Measurements from ENCODE around the gene HNF4A. TPM values are rescaled to one million over a fixed set of nuclear protein-coding genes. Genes with fewer than 3 reads are reported as not detected.
A peak's percentile ranks its signal among the peaks of the same experiment; 100 is the strongest.

Gene HNF4A
- total RNA-seq, 1 experiment from 2014 or later, result 0.13 TPM

GRCh38 chr20:44405785-44406571 lies 50.5 kb downstream of the HNF4A start:
- H3F3A ChIP-seq (ENCODE audit: insufficient read depth, low read depth), result peaks cover 15% of the 10 kb centered on the region; the same call in 1 of the 2 replicates
- peaks cover 38% of the 10 kb centered on the region for H3K4me1 ChIP-seq (replicated peaks; ENCODE audit: insufficient read depth)
- no peaks in the 10 kb centered on the region for H3K9me2 ChIP-seq (ENCODE audit: insufficient read depth)
- no peak for TF ChIP-seq EZH2 (IDR thresholded peaks at IDR 0.05; ENCODE audit: low read depth)
- TF ChIP-seq CTCF (conservative IDR thresholded peaks at IDR 0.05), result no peak
- BruUV-seq (replicated peaks), result no TSS peak
- no peaks in the 10 kb centered on the region for H4K20me1 ChIP-seq (ENCODE audit: insufficient read depth)
- ChIA-PET POLR2A (ENCODE audit: unreplicated experiment) (interaction anchor here (0.6 kb wide), 1 partner anchor 237 kb away, joined by 3 read pairs; no protein-coding TSS in a partner anchor), CTCF (no interaction called here)
- intact Hi-C loops (cut with micrococcal nuclease; ENCODE audit: unreplicated experiment), result no loop called here
- H3K79me2 ChIP-seq (ENCODE audit: low read depth), result no peaks in the 10 kb centered on the region
- H3K27ac ChIP-seq, result no peak overlapping the region
- H3K36me3 ChIP-seq (ENCODE audit: low read depth), result no peaks in the 10 kb centered on the region
- no peak for DNase-seq
- no peak overlapping the region for H3K4me3 ChIP-seq
- no peaks in the 10 kb centered on the region for H3K9me3 ChIP-seq (ENCODE audit: insufficient read depth, low read depth)
- no peaks in the 10 kb centered on the region for H3K27me3 ChIP-seq (ENCODE audit: insufficient read depth, low read depth)
- H3K4me2 ChIP-seq, result no peak overlapping the region
- no peak overlapping the region for H2AFZ ChIP-seq

- POLR2A ChIA-PET (ENCODE audit: unreplicated experiment), result interaction anchor here (0.5 to 0.6 kb wide), 4 partner anchors 180 to 949 kb away, joined by 3 to 5 read pairs (median 3); partner anchors contain the start of gene SRSF6
- Histone ChIP-seq H3F3A (ENCODE audit: insufficient read depth, low read depth) (peaks cover 15% of the 10 kb centered on the region; the same call in 1 of the 2 replicates), H4K20me1 (ENCODE audit: insufficient read depth) (no peaks in the 10 kb centered on the region), H3K4me1 (replicated peaks; ENCODE audit: insufficient read depth) (peaks cover 37% of the 10 kb centered on the region), H2AFZ (peak overlapping the region; percentile 69; the same call in 1 of the 2 replicates), H3K4me2 (peak overlapping the region; percentile 69), H3K27ac (peak overlapping the region; percentile 61), H3K9me3 (ENCODE audit: insufficient read depth, low read depth) (no peaks in the 10 kb centered on the region), H3K36me3 (ENCODE audit: low read depth) (no peaks in the 10 kb centered on the region), H3K9me2 (ENCODE audit: insufficient read depth) (no peaks in the 10 kb centered on the region), H3K4me3 (0 out of 2 replicates have a peak overlapping the region, but pooled peaks have one; percentile 13), H3K27me3 (ENCODE audit: insufficient read depth, low read depth) (no peaks in the 10 kb centered on the region), H3K79me2 (ENCODE audit: low read depth) (no peaks in the 10 kb centered on the region)
- BruUV-seq (replicated peaks), result TSS peak; percentile 99
- intact Hi-C loops (cut with micrococcal nuclease; ENCODE audit: unreplicated experiment), result no loop called here
- CTCF ChIA-PET, result interaction anchor here (0.6 to 0.8 kb wide), 2 partner anchors 188 to 1395 kb away, joined by 3 read pairs; no protein-coding TSS in a partner anchor
- TF ChIP-seq EZH2 (IDR thresholded peaks at IDR 0.05; ENCODE audit: low read depth) (no peak), CTCF (conservative IDR thresholded peaks at IDR 0.05) (no peak)
- no peak for DNase-seq
These were observed 51.2 kb downstream of the HNF4A start for GRCh38 chr20:44406572-44407137.

DNA sequence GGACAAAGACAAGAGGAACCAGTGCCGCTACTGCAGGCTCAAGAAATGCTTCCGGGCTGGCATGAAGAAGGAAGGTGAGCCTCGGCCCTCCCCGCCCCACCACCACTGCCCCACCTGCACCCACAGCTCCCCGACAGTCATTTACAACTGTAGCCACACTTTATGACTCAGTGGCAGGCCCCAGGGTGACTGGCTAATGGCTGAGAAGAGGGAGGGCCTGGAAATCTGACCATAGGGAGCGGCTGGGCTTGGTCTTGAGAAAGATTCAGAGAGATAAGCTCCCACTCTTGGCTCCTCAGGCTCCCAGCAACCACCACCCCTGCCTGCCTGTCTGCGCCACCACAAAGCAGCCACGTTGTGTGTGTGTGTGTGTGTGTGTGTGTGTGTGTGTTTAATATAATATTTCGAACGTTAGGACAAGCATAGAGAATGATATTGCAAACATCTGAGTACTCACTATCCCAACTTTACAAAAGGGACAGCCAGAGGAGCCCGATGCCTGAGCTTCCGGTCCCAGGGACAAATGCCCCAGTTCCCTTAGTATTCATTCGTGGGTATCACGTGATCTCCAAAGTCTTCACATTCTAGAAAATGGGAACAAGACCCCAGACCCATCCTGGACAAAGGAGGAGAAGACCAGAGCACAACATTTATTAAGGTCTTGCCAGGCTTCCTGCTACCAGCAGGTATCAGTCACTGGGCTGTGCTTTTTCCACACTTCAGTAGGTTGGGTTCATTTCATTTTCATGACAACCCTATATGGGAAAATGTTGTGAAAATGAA lies 52.1 kb downstream of the HNF4A start:
- BruUV-seq (replicated peaks), result TSS peak; percentile 94
- no peak for TF ChIP-seq CTCF (conservative IDR thresholded peaks at IDR 0.05)
- no peak for TF ChIP-seq EZH2 (IDR thresholded peaks at IDR 0.05; ENCODE audit: low read depth)
- Histone ChIP-seq H2AFZ (peak overlapping the region; percentile 69), H3K4me2 (peak overlapping the region; percentile 69), H4K20me1 (ENCODE audit: insufficient read depth) (no peaks in the 10 kb centered on the region), H3K36me3 (ENCODE audit: low read depth) (no peaks in the 10 kb centered on the region), H3K9me2 (ENCODE audit: insufficient read depth) (no peaks in the 10 kb centered on the region), H3K27me3 (ENCODE audit: insufficient read depth, low read depth) (no peaks in the 10 kb centered on the region), H3K9me3 (ENCODE audit: insufficient read depth, low read depth) (no peaks in the 10 kb centered on the region), H3F3A (ENCODE audit: insufficient read depth, low read depth) (peaks cover 15% of the 10 kb centered on the region; the same call in 1 of the 2 replicates), H3K4me1 (replicated peaks; ENCODE audit: insufficient read depth) (peaks cover 35% of the 10 kb centered on the region), H3K4me3 (peak overlapping the region; percentile 13; the same call in 1 of the 2 replicates), H3K79me2 (ENCODE audit: low read depth) (no peaks in the 10 kb centered on the region), H3K27ac (peak overlapping the region; percentile 75)
- ChIA-PET POLR2A (ENCODE audit: unreplicated experiment) (interaction anchor here (0.5 to 0.8 kb wide), 7 partner anchors 68 to 1372 kb away, joined by 3 to 10 read pairs (median 3); partner anchors contain the start of gene SRSF6), CTCF (interaction anchor here (0.5 to 1.0 kb wide), 11 partner anchors 12 to 1394 kb away, joined by 3 to 10 read pairs (median 4); no protein-coding TSS in a partner anchor)
- peak; percentile 96 to 99 for DNase-seq
- intact Hi-C loops (cut with micrococcal nuclease; ENCODE audit: unreplicated experiment), result no loop called here

Data from PC-9 (cell line).